IMR-90 (cell line): Measurements from ENCODE around the gene SET. TPM values are rescaled to one million over a fixed set of nuclear protein-coding genes. Genes with fewer than 3 reads are reported as not detected.

ENCODE experiments used
- ATAC-seq: fragments of 200-7000 bp; cut with Tn5 transposase; 2 replicates; pipeline ENCODE4 v1.9.1; 2020; ENCODE audit warnings: low read depth, mild to moderate bottlenecking, moderate library complexity
- BruUV-seq: library from RNA; stranded (reverse); fragments of 400-500 nt; replicated peaks from 2 replicates; lab custom pipeline; 2021; lab: Mats Ljungman, UMichigan
- CTCF ChIA-PET: fragments of 300-600 bp; formaldehyde crosslinking; extraction: SDS; loops from one replicate; lab custom pipeline; 2021; ENCODE audit warnings: antibody characterized with exemption; lab: Yijun Ruan, JAX
- POLR2A ChIA-PET: fragments of 300-600 bp; sonication (Branson Sonifier 250); formaldehyde crosslinking; loops from one replicate; lab custom pipeline; 2022; ENCODE audit warnings: antibody characterized with exemption; ENCODE audit not compliant: unreplicated experiment; lab: Charles Lee
- DNase-seq: peaks from one replicate; pipeline ENCODE4 v3.0.0; 2013
- H2AFZ ChIP-seq: replicated peaks from 2 replicates; pipeline ENCODE3; 2013; ENCODE audit warnings: low read length, mild to moderate bottlenecking; ENCODE audit not compliant: poor library complexity
- H2AK5ac ChIP-seq: 2 replicates; pipeline ENCODE4 v1.6.1; 2013; ENCODE audit warnings: low read depth, low read length, inconsistent platforms
- H2AK9ac ChIP-seq: replicated peaks from 2 replicates; pipeline ENCODE3; 2013; ENCODE audit warnings: mild to moderate bottlenecking, low read depth, low read length, moderate library complexity; ENCODE audit not compliant: poor library complexity
- H2BK120ac ChIP-seq: 2 replicates; pipeline ENCODE4 v1.6.1; 2013; ENCODE audit warnings: low read depth, low read length, inconsistent platforms
- H2BK15ac ChIP-seq: 3 replicates; pipeline ENCODE4 v1.6.1; 2013; ENCODE audit warnings: low read depth, low read length, inconsistent platforms
- H2BK20ac ChIP-seq: 2 replicates; pipeline ENCODE4 v1.6.1; 2013; ENCODE audit warnings: low read depth, mild to moderate bottlenecking, inconsistent platforms, low read length, moderate library complexity
- H2BK5ac ChIP-seq: 2 replicates; pipeline ENCODE4 v1.6.1; 2013; ENCODE audit warnings: mild to moderate bottlenecking, low read depth, low read length, inconsistent platforms; ENCODE audit not compliant: poor library complexity, severe bottlenecking
- H3K14ac ChIP-seq: replicated peaks from 2 replicates; pipeline ENCODE4 v1.6.1; 2013; ENCODE audit warnings: low read depth, low read length, inconsistent platforms
- H3K18ac ChIP-seq: 2 replicates; pipeline ENCODE4 v1.6.1; 2013; ENCODE audit warnings: low read depth, low read length, control low read depth
- H3K23ac ChIP-seq: 2 replicates; pipeline ENCODE4 v1.6.1; 2013; ENCODE audit warnings: low read depth, low read length, inconsistent platforms
- H3K27ac ChIP-seq: 2 replicates; pipeline ENCODE4 v1.5.1; 2013; ENCODE audit warnings: mild to moderate bottlenecking, control low read depth, low read length; ENCODE audit not compliant: insufficient read depth
- H3K27me3 ChIP-seq: 2 replicates; pipeline ENCODE4 v1.6.1; 2013; ENCODE audit warnings: low read length; ENCODE audit not compliant: control insufficient read depth, insufficient read depth
- H3K36me3 ChIP-seq: 2 replicates; pipeline ENCODE4 v1.6.1; 2013; ENCODE audit warnings: low read length, mixed read lengths; ENCODE audit not compliant: control insufficient read depth, insufficient read depth
- H3K4ac ChIP-seq: 2 replicates; pipeline ENCODE4 v1.6.1; 2013; ENCODE audit warnings: low read depth, low read length, inconsistent platforms
- H3K4me1 ChIP-seq: 2 replicates; pipeline ENCODE4 v1.6.1; 2013; ENCODE audit warnings: low read length, mixed read lengths; ENCODE audit not compliant: control insufficient read depth, insufficient read depth
- H3K4me2 ChIP-seq: 2 replicates; pipeline ENCODE4 v1.6.1; 2013; ENCODE audit warnings: low read depth, mild to moderate bottlenecking, control low read depth, low read length, moderate library complexity
- H3K4me3 ChIP-seq: 2 replicates; pipeline ENCODE4 v1.5.1; 2013; ENCODE audit warnings: low read depth, mild to moderate bottlenecking, control low read depth, low read length, moderate library complexity; ENCODE audit not compliant: insufficient read depth
- H3K56ac ChIP-seq: 2 replicates; pipeline ENCODE4 v1.6.1; 2013; ENCODE audit warnings: low read length, inconsistent platforms; ENCODE audit not compliant: insufficient read depth; ENCODE audit errors: extremely low read depth
- H3K79me1 ChIP-seq, 2 experiments: 2 replicates each; pipeline ENCODE4 v1.6.1; 2013; ENCODE audit warnings: low read length in 2 of 2, inconsistent platforms in 1 of 2, low read depth in 1 of 2
- H3K9ac ChIP-seq: 2 replicates; pipeline ENCODE4 v1.6.1; 2013; ENCODE audit warnings: low read depth, low read length, control low read depth
- H3K9me1 ChIP-seq: 2 replicates; pipeline ENCODE4 v1.6.1; 2013; ENCODE audit warnings: low read length, inconsistent platforms; ENCODE audit not compliant: insufficient read depth
- H3K9me3 ChIP-seq: 2 replicates; pipeline ENCODE4 v1.6.1; 2013; ENCODE audit warnings: low read length; ENCODE audit not compliant: control insufficient read depth, insufficient read depth
- H4K20me1 ChIP-seq: 2 replicates; pipeline ENCODE4 v1.6.1; 2013; ENCODE audit warnings: low read length, inconsistent platforms; ENCODE audit not compliant: insufficient read depth
- H4K5ac ChIP-seq: 2 replicates; pipeline ENCODE4 v1.6.1; 2013; ENCODE audit warnings: mild to moderate bottlenecking, low read depth, low read length, control low read depth
- H4K8ac ChIP-seq, 2 experiments: 2 replicates each; pipeline ENCODE4 v1.6.1; 2013; ENCODE audit warnings: low read depth in 2 of 2, low read length in 2 of 2, control low read depth in 1 of 2, inconsistent platforms in 1 of 2
- H4K91ac ChIP-seq: 2 replicates; pipeline ENCODE4 v1.6.1; 2013; ENCODE audit warnings: low read depth, low read length, inconsistent platforms; ENCODE audit not compliant: insufficient read depth
- BHLHE40 ChIP-seq: fragments of 150-350 bp; IDR thresholded peaks from 2 replicates; pipeline ENCODE4 v1.6.1; 2016; ENCODE audit warnings: mild to moderate bottlenecking, low read depth, low read length
- CEBPB ChIP-seq: IDR thresholded peaks from 2 replicates; pipeline ENCODE4 v1.6.1; 2012; ENCODE audit warnings: low read depth, low read length, improper control_type of control experiment
- CHD1 ChIP-seq: IDR thresholded peaks from 2 replicates; pipeline ENCODE4 v1.6.1; 2012; ENCODE audit warnings: low read depth, low read length, improper control_type of control experiment
- CTCF ChIP-seq: conservative IDR thresholded peaks from 2 replicates; pipeline ENCODE4 v1.5.1; 2012; ENCODE audit warnings: mild to moderate bottlenecking, low read depth, low read length, improper control_type of control experiment
- ELK1 ChIP-seq: fragments of 150-350 bp; IDR thresholded peaks from 2 replicates; pipeline ENCODE4 v1.6.1; 2016; ENCODE audit warnings: low read depth, mild to moderate bottlenecking, low read length, moderate library complexity, borderline replicate concordance
- FOS ChIP-seq: fragments of 150-350 bp; IDR thresholded peaks from 2 replicates; pipeline ENCODE4 v1.6.1; 2016; ENCODE audit warnings: low read depth, low read length
- MAFK ChIP-seq: IDR thresholded peaks from 2 replicates; pipeline ENCODE4 v1.6.1; 2012; ENCODE audit warnings: low read depth, low read length, improper control_type of control experiment
- POLR2A ChIP-seq: IDR thresholded peaks from 2 replicates; pipeline ENCODE4 v1.6.1; 2012; ENCODE audit warnings: mild to moderate bottlenecking, low read depth, low read length
- RAD21 ChIP-seq: IDR thresholded peaks from 2 replicates; pipeline ENCODE4 v1.6.1; 2012; ENCODE audit warnings: low read length, improper control_type of control experiment
- RCOR1 ChIP-seq: IDR thresholded peaks from 2 replicates; pipeline ENCODE4 v1.6.1; 2012; ENCODE audit warnings: mild to moderate bottlenecking, low read length, improper control_type of control experiment; ENCODE audit not compliant: insufficient replicate concordance
- SMC3 ChIP-seq: fragments of 150-350 bp; IDR thresholded peaks from 2 replicates; pipeline ENCODE4 v1.6.1; 2016; ENCODE audit warnings: low read depth, mild to moderate bottlenecking, antibody characterized with exemption, low read length, moderate library complexity
- USF2 ChIP-seq: fragments of 150-350 bp; IDR thresholded peaks from 2 replicates; pipeline ENCODE4 v1.6.1; 2017; ENCODE audit warnings: mild to moderate bottlenecking, antibody characterized with exemption, low read length, low read depth
- WGBS, 2 experiments: methylation state at CpG; one replicate each; pipeline versions ENCODE4 v1.1.5 to v1.1.7; 2013; ENCODE audit warnings: missing lambda C conversion rate in 2 of 2; ENCODE audit not compliant: insufficient read length in 1 of 2; ENCODE audit errors: extremely low coverage in 2 of 2; 5-methylcytosine and 5-hydroxymethylcytosine counted together
- dilution Hi-C: fragments of 300-500 bp; cut with HindIII; formaldehyde crosslinking; loops from one replicate; pipeline ENCODE4 v1.14.3; 2018; ENCODE audit warnings: low sequenced_read_pairs; ENCODE audit not compliant: unreplicated experiment
- in situ Hi-C: fragments of 300-500 bp; cut with MboI; formaldehyde crosslinking; loops from 3 replicates; pipeline ENCODE4 v1.14.3; 2019; ENCODE audit warnings: low sequenced_read_pairs, inconsistent platforms, mixed read lengths
- intact Hi-C: fragments of 100-400 bp; cut with micrococcal nuclease; formaldehyde crosslinking; loops from 2 replicates; pipeline ENCODE4 v1.10.0; 2022
- polyA plus RNA-seq, 3 experiments: library from polyadenylated mRNA; depleted of rRNA; stranded (reverse); fragments of >200 nt; gene quantifications; 2 replicates each; pipeline ENCODE4 v1.2.3, GENCODE V29; 2012; ENCODE audit warnings: low replicate concordance in 1 of 3
- total RNA-seq: library from RNA; depleted of rRNA; stranded (reverse); fragments of >200 nt; gene quantifications from 2 replicates; pipeline ENCODE4 v1.2.3, GENCODE V29; 2012

Gene SET
- total and polyA plus RNA-seq, 2 of the 4 experiments (the other 2 are of a cell fraction): 104 to 182 TPM

GRCh38 chr9:128742401-128742800 is 53.4 kb downstream of the SET start:
- ChIA-PET CTCF (no interaction called here), POLR2A (no interaction called here)
- 87% methylated on average over 12 of the region's 20 CpGs; no CpG with 5 or more reads in 1 of the 2 experiments for WGBS, 2 experiments
- no peak overlapping the region for H3K18ac ChIP-seq
- DNase-seq (no peak), ATAC-seq (no peak)
- no peak overlapping the region for H4K8ac ChIP-seq
- no peak overlapping the region for H2BK5ac ChIP-seq
- no peaks in the 10 kb centered on the region for H3K4me1 ChIP-seq
- no peaks in the 10 kb centered on the region for H3K9me3 ChIP-seq
- no peaks in the 10 kb centered on the region for H3K27me3 ChIP-seq
- no peak overlapping the region for H4K5ac ChIP-seq
- peaks cover 25% of the 10 kb centered on the region for H3K36me3 ChIP-seq
- H3K23ac ChIP-seq: no peak overlapping the region
- H4K91ac ChIP-seq: no peak overlapping the region
- no peak overlapping the region for H2AFZ ChIP-seq
- H2BK120ac ChIP-seq: no peak overlapping the region
- H2BK15ac ChIP-seq: no peak overlapping the region
- dilution Hi-C loops: no loop called here
- H3K14ac ChIP-seq: no peak overlapping the region
- no peak overlapping the region for H3K9ac ChIP-seq
- H3K9me1 ChIP-seq: 0 out of 2 replicates have a peak, but pooled peaks cover 2% of the 10 kb centered on the region
- in situ Hi-C loops: no loop called here
- no peak overlapping the region for H3K4me3 ChIP-seq
- no peak overlapping the region for H3K27ac ChIP-seq
- TF ChIP-seq MAFK (no peak), POLR2A (no peak), FOS (no peak), CHD1 (no peak), SMC3 (no peak), RCOR1 (no peak), ELK1 (no peak), RAD21 (no peak), CEBPB (no peak), CTCF (no peak), BHLHE40 (no peak), USF2 (no peak)
- no peak overlapping the region for H3K4ac ChIP-seq
- intact Hi-C loops: no loop called here
- H3K4me2 ChIP-seq: no peak overlapping the region
- no TSS peak for BruUV-seq
- H3K79me1 ChIP-seq: no peaks in the 10 kb centered on the region
- no peak overlapping the region for H2BK20ac ChIP-seq
- no peak overlapping the region for H2AK5ac ChIP-seq
- H4K20me1 ChIP-seq: no peaks in the 10 kb centered on the region
- no peak overlapping the region for H3K56ac ChIP-seq
- no peak overlapping the region for H2AK9ac ChIP-seq
